Suppressor macrophage treated with lipopolysaccharide for 4 hours (primary cell): Measurements from ENCODE around the gene PRPSAP2.

Source experiments
- DNase-seq: peaks from one replicate; pipeline ENCODE4 v3.0.0-alpha.2; 2020

Gene PRPSAP2

GRCh38 chr17:18963126-18964017 lies 105.4 kb downstream of the PRPSAP2 start:
- no peak for DNase-seq

- DNase-seq: no peak
Measured at GRCh38 chr17:18964018-18964351, 106.1 kb downstream of the PRPSAP2 start.

GRCh38 chr17:18964550-18964949 lies 106.6 kb downstream of the PRPSAP2 start:
- DNase-seq: no peak

DNA sequence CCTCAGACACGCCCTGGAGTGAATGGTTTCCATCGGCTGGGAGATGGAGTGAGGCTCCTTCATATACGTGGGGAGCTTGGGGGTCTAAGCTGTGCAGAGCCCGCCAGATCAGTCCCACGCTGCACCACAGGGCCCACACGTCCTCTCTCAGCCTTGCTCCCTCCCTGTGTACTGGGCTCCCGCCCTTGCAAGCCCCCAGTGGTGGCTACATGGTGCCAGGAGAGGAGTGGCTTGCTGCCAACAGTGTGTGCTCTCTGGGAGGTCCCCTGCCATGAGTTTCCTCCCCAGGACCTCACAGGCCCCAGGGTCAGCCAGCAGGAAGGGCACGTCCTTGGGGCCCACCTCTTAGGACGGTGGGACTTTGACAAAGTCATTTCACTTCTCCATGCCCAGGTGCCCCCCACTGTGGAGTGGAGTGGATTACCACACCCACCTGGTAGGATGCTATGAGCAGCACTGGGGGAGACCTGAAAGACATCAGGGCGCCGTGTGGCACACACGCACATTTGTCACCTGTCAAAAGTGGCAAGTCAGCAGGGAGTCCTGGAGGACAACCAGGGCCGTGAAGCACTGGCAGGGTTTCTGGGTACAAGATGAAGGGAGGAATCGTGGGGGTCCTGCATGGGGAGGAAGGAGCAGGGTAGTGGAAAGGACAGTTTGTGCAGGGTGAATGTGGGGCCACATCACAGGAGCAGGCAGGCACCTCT lies 107.8 kb downstream of the PRPSAP2 start:
- DNase-seq: no peak

DNA sequence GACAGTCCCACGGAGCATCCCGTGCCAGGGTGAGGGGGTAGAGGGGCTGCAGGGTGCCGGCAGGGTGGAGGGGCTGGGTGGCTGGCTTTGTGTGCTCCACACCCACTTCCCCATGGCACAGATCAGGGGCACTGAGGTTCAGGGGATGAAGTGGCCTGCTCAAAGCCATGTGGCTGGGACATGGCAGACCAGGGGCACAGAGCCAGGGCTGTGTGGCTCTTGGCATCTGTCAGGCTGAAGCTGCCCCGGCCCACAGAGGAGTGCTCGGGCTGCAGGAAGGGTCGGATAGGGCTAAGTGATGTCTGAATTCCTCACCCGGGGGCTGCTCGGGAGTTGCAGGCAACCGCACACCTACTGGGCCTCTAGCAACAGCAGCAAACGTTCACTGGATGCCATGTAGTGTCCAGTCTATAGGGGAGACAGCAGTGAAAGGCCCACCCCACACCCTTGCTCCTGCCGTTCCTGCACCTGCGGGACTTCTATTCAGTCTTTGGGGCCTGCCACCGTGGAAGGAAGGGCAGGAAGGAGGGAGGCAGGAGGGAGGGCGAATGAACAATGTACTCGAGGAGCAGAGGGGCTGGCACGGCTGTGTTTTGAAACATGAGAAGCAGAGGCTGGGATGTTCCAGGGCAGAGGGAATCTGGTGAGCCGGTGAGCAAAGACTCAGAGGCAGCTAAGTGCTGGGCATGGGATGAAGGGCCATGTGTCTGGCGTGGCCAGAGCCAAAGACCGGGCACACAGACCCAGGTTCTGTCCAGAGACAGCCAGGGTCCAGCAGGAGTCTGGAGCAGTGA lies 109.1 kb downstream of the PRPSAP2 start:
- DNase-seq: no peak

DNA sequence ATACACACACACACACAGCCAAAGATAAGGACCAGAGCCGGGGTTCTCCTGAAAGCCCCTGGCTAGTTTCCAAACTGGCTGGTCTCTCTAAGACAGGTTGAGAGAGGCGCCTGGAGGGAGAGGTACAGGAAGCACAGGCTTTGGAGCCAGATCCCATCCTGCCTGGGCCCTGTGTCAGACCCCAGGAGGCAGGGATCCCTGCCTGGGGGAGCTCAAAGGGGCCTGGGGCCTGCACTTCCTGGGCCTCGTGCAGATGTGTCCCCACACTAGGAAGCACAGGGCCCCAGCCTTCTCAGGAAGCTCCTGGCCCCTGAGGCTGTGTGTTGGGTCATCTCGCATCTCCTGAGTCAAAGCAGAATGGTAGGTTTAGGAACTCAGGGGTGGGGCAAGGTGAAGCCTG lies 110.0 kb downstream of the PRPSAP2 start:
- no peak for DNase-seq

DNA sequence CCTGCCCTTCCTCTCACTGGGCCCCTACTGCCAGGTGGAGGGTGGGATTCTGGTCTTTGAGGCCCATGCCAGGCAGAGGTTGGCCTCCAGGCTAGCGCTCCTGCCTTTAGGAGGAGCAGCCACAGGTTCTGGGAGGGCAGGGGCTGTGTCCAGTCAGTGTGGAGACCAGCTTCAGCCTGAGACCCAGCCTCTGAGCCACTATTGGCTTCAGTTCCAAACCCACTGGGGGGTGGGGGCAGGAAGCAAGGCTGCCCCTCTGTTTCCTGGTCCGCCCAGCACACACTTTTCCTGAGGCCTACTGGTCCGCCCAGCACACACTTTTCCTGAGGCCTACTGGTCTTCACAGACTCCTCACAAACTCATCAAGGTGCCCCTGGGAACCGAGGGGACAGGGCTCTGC lies 110.4 kb downstream of the PRPSAP2 start:
- no peak for DNase-seq

GRCh38 chr17:18968945-18969887 lies 111.3 kb downstream of the PRPSAP2 start:
- DNase-seq: peak; percentile 21

DNA sequence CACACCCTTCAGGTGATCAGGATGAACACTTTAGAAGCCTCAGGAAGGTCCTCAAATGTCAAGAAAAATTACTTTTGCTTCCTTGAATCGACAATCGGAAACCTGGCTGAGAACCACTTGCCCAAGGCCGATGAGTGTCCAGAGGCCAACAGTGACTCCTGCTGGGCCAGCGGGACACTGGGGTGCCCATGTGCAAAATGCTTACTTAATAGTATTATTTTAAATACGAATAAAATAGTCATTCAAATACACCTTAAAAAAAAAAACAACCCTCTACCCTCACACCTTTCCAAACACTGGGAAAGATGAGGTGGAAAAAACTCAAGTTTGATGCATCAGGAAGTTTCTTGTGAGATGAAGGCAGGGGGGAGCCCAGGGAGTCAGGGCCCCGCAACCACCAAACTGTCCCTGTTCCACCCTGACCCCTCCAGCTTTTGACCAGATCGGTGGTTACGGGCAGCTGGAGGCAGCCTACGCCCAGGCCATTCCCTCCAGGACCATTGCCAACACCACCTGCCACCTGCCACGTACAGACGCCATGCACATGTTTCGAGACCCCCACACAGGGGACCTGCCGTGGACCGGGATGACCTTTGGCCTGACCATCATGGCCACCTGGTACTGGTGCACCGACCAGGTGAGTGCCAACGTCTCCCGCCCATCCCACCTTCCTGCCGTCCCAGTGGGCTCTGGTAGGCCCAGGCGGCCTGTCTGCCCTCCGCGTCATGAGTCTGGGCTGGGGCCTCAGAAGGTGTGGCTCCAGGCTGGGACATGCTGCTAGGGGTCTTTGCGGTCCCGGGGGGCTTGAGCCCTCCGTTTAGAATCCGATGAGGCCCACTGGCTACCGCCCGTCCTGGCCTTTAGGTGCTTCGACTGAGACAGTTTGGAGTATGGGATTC lies 112.9 kb downstream of the PRPSAP2 start:
- DNase-seq: no peak

GRCh38 chr17:18971801-18972200 lies 113.9 kb downstream of the PRPSAP2 start:
- DNase-seq: no peak

DNA sequence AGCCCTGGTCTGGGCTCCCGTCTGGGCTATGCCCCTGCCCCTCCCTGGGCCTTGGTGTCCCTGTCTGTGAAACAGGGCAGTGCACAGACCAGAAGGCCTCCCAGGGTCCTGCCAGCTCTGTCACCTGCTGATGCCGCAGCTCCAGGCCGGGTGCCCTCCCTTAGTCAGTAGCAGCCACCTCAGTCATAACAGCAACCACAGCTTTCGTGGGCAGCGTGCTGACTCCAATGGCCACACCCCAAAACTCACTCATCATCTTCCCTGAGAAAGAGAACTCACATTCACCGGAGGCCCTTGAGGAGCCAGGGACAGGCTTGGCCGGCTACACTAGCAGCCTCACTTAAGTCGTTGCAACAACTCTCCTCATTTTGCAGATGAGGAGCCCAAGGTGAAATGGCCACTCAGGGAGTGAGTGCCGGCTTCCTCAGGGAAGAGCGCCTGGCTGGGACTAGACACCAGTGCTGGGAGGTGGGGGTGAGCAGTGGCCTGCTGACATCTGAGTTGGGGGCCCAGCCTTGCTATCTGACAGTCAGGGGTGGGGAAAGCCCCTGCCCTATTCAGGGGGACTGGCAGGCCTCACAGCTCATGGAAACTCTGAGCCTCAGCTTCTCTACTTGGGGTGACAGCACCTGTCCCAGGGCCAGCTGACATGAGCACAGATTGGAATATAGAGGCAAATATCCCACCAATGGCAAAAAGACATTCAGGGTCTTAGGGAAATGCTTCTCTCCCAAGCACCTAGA lies 116.6 kb downstream of the PRPSAP2 start:
- peak; percentile 6 for DNase-seq

DNA sequence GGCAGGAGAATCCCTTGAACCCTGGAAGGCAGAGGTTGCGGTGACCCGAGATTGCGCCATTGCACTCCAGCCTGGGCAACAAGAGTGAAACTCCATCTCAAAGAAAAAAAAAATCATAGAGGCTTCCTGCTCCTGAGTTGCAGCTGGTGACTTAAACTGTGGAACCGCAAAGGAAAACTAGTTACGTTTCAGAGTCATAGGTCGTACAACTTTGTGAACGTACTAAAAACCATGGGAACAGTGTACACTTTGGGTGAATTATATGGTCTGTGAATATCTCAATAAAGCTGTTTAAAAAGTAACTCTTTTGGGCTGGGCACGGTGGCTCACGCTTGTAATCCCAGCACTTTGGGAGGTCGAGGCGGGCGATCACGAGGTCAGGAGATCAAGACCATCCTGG lies 117.7 kb downstream of the PRPSAP2 start:
- DNase-seq: no peak

GRCh38 chr17:18976201-18976600 lies 118.3 kb downstream of the PRPSAP2 start:
- no peak for DNase-seq

- no peak for DNase-seq
Measured at GRCh38 chr17:18977021-18977420, 119.1 kb downstream of the PRPSAP2 start.

DNA sequence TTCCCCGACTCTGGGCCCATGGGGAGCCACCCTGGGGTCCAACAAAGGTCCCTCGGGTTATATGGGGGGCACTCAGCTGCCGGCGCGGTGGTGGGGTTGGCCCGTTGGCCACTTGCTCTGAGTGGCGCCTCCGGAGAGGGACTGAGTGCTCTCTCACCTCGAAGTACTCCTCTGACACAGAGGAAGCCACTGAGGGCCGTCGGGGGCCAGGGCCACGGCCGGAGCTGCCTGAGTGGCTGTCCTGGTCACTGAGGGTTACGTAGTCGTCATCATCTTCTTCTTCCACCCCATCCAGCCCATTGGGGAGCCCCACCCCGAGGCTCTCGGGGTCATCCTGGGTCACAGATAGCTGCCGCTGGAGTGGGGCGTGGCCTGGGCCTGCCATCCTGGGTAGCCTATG lies 119.7 kb downstream of the PRPSAP2 start:
- DNase-seq: no peak

DNA sequence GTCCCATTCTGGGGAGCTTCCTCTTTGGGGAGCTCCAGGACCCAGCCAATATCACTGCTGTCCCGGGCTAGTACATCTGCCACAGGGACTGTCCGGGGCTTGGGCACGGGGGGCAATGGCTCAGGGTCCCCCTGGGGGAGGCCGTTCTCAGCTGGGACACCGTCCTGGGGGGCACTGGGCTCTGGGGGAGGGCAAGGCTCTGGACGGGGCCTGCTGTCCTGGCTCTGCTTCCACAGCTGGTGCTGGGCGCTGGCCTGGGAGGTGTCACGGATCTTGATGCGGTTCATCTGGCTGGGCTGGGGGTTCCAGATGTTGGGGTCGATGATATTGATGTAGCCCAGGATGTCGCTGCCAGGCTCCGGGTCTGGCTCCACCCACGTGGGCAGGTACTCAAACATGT lies 120.1 kb downstream of the PRPSAP2 start:
- DNase-seq: no peak

DNA sequence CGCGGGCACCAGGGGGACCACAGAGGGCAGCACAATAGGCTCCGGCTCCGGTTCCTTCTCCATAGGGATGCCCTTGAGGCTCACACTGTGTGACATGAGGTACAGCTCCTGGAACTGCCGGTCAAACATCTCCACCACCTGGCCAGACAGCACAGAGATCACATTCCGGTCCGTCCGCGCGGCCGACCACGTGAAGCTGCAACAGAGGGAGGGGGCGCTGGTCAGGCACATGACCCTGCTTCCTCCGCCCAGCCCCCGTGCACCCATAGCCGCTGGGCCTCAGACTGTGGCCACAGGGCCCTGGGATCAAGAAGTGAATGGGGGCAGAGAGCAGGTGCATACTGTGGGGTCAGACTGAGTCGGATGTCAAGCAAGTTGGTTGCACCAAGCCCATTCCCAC lies 120.7 kb downstream of the PRPSAP2 start:
- DNase-seq: no peak
